Ovary (tissue), 3 donors: Measurements from ENCODE around the gene IDH3A.

Experiments used
- EP300 ChIP-seq: sonication (generic); formaldehyde crosslinking; IDR thresholded peaks from one replicate; pipeline ENCODE4 v1.6.1; 2017; ENCODE audit warnings: antibody characterized with exemption
- POLR2A ChIP-seq: fragments of 450-650 bp; IDR thresholded peaks from one replicate; pipeline ENCODE4 v1.6.1; 2017; ENCODE audit warnings: antibody characterized with exemption, mild to moderate bottlenecking, moderate library complexity
- TF ChIP-seq, protein P1 (sequence below), 3 donors: fragments of 450-650 bp in 2 of 3; fragments of 200-600 bp in 1 of 3; IDR thresholded peaks; one replicate each; pipeline versions ENCODE4 v1.5.1 to v1.8.0; 2016 to 2022; ENCODE audit warnings: antibody characterized with exemption in 3 of 3, mild to moderate bottlenecking in 1 of 3
- donor health status: DM: no; HTN: no; CAD: no.

GRCh38 chr15:78156653-78157052, 7.5 kb downstream of the IDH3A start:
- TF ChIP-seq, protein P1, sequence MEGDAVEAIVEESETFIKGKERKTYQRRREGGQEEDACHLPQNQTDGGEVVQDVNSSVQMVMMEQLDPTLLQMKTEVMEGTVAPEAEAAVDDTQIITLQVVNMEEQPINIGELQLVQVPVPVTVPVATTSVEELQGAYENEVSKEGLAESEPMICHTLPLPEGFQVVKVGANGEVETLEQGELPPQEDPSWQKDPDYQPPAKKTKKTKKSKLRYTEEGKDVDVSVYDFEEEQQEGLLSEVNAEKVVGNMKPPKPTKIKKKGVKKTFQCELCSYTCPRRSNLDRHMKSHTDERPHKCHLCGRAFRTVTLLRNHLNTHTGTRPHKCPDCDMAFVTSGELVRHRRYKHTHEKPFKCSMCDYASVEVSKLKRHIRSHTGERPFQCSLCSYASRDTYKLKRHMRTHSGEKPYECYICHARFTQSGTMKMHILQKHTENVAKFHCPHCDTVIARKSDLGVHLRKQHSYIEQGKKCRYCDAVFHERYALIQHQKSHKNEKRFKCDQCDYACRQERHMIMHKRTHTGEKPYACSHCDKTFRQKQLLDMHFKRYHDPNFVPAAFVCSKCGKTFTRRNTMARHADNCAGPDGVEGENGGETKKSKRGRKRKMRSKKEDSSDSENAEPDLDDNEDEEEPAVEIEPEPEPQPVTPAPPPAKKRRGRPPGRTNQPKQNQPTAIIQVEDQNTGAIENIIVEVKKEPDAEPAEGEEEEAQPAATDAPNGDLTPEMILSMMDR (IDR thresholded peaks at IDR 0.05): no peak
- TF ChIP-seq POLR2A (no peak), EP300 (no peak)
